ENCODE measurements around the gene PKD1. TPM values are rescaled to one million over a fixed set of nuclear protein-coding genes. Genes with fewer than 3 reads are reported as not detected.
"Not testable (repeated sequence)": the region's sequence is repeated elsewhere in the genome, so short reads cannot be mapped to it uniquely, and the experiment has no call there.

The PKD1 gene
- total RNA-seq, 5 donors from 2014 or later (not counting 1 experiment from before 2014, with no cell fraction given), result 99.4 to 152 (median 137) TPM

- H3K4me1 ChIP-seq (ENCODE audit: control insufficient read depth in 1 of 2, extremely low read depth in 1 of 2, insufficient read depth in 2 of 2, low read length in 2 of 2); H3K27me3 ChIP-seq (replicated peaks in 1 of 2; ENCODE audit: control insufficient read depth in 2 of 2, extremely low read depth in 1 of 2, insufficient read depth in 2 of 2, low read length in 1 of 2); H3K9me3 ChIP-seq; POLR2A ChIA-PET; H3K4me1 Mint-ChIP-seq; H3K9me3 Mint-ChIP-seq; CTCF ChIA-PET; H3K4me3 Mint-ChIP-seq; H3K27ac ChIP-seq (ENCODE audit: low read length); H3K27me3 Mint-ChIP-seq; H3K36me3 ChIP-seq (ENCODE audit: control insufficient read depth in 2 of 2, extremely low read depth in 1 of 2, insufficient read depth in 1 of 2, low read length in 1 of 2); H3K4me3 ChIP-seq (ENCODE audit: control insufficient read depth in 1 of 2, extremely low read depth in 1 of 2, low read length in 1 of 2); DNase-seq; H3K36me3 Mint-ChIP-seq; H3K27ac Mint-ChIP-seq; ATAC-seq (replicated peaks in 1 of 4): not testable (repeated sequence)
- WGBS (ENCODE audit: insufficient coverage), result 85% methylated on average over 7 of the region's 17 CpGs
Observed at GRCh38 chr16:2107121-2107790, 28.4 kb downstream of the PKD1 start.

- H3K4me3 Mint-ChIP-seq; POLR2A ChIA-PET; H3K9me3 Mint-ChIP-seq; H3K9me3 ChIP-seq; H3K27ac Mint-ChIP-seq; ATAC-seq (replicated peaks in 1 of 4); H3K4me1 ChIP-seq (ENCODE audit: control insufficient read depth in 1 of 2, extremely low read depth in 1 of 2, insufficient read depth in 2 of 2, low read length in 2 of 2); H3K4me1 Mint-ChIP-seq; DNase-seq; H3K27me3 Mint-ChIP-seq; H3K36me3 Mint-ChIP-seq; H3K27me3 ChIP-seq (replicated peaks in 1 of 2; ENCODE audit: control insufficient read depth in 2 of 2, extremely low read depth in 1 of 2, insufficient read depth in 2 of 2, low read length in 1 of 2); CTCF ChIA-PET; H3K4me3 ChIP-seq (ENCODE audit: control insufficient read depth in 1 of 2, extremely low read depth in 1 of 2, low read length in 1 of 2); H3K36me3 ChIP-seq (ENCODE audit: control insufficient read depth in 2 of 2, extremely low read depth in 1 of 2, insufficient read depth in 1 of 2, low read length in 1 of 2); H3K27ac ChIP-seq (ENCODE audit: low read length): not testable (repeated sequence)
- WGBS (ENCODE audit: insufficient coverage), result 95% methylated on average over 26 of the region's 38 CpGs
Observed at GRCh38 chr16:2106211-2106610, 29.5 kb downstream of the PKD1 start.

- CTCF ChIA-PET; H3K4me1 ChIP-seq (ENCODE audit: control insufficient read depth in 1 of 2, extremely low read depth in 1 of 2, insufficient read depth in 2 of 2, low read length in 2 of 2); H3K27ac Mint-ChIP-seq; H3K27ac ChIP-seq (ENCODE audit: low read length); POLR2A ChIA-PET; H3K9me3 ChIP-seq; H3K9me3 Mint-ChIP-seq; DNase-seq; H3K36me3 ChIP-seq (ENCODE audit: control insufficient read depth in 2 of 2, extremely low read depth in 1 of 2, insufficient read depth in 1 of 2, low read length in 1 of 2); ATAC-seq (replicated peaks in 1 of 4); H3K4me3 ChIP-seq (ENCODE audit: control insufficient read depth in 1 of 2, extremely low read depth in 1 of 2, low read length in 1 of 2); H3K4me3 Mint-ChIP-seq; H3K4me1 Mint-ChIP-seq; H3K36me3 Mint-ChIP-seq; H3K27me3 ChIP-seq (replicated peaks in 1 of 2; ENCODE audit: control insufficient read depth in 2 of 2, extremely low read depth in 1 of 2, insufficient read depth in 2 of 2, low read length in 1 of 2); H3K27me3 Mint-ChIP-seq: not testable (repeated sequence)
- 98% methylated on average over 11 of the region's 22 CpGs for WGBS (ENCODE audit: insufficient coverage)
Observed at GRCh38 chr16:2105769-2106168, 29.9 kb downstream of the PKD1 start.

GRCh38 chr16:2105291-2105690 lies 30.4 kb downstream of the PKD1 start:
- H3K9me3 Mint-ChIP-seq; H3K4me1 Mint-ChIP-seq; DNase-seq; ATAC-seq (replicated peaks in 1 of 4); H3K4me1 ChIP-seq (ENCODE audit: control insufficient read depth in 1 of 2, extremely low read depth in 1 of 2, insufficient read depth in 2 of 2, low read length in 2 of 2); H3K27ac ChIP-seq (ENCODE audit: low read length); CTCF ChIA-PET; H3K9me3 ChIP-seq; H3K27me3 ChIP-seq (replicated peaks in 1 of 2; ENCODE audit: control insufficient read depth in 2 of 2, extremely low read depth in 1 of 2, insufficient read depth in 2 of 2, low read length in 1 of 2); H3K36me3 Mint-ChIP-seq; POLR2A ChIA-PET; H3K27ac Mint-ChIP-seq; H3K4me3 ChIP-seq (ENCODE audit: control insufficient read depth in 1 of 2, extremely low read depth in 1 of 2, low read length in 1 of 2); H3K36me3 ChIP-seq (ENCODE audit: control insufficient read depth in 2 of 2, extremely low read depth in 1 of 2, insufficient read depth in 1 of 2, low read length in 1 of 2); H3K4me3 Mint-ChIP-seq; H3K27me3 Mint-ChIP-seq: not testable (repeated sequence)
- 98% methylated on average over 15 of the region's 21 CpGs for WGBS (ENCODE audit: insufficient coverage)

- H3K27me3 Mint-ChIP-seq; H3K27me3 ChIP-seq (replicated peaks in 1 of 2; ENCODE audit: control insufficient read depth in 2 of 2, extremely low read depth in 1 of 2, insufficient read depth in 2 of 2, low read length in 1 of 2); H3K36me3 Mint-ChIP-seq; H3K27ac ChIP-seq (ENCODE audit: low read length); POLR2A ChIA-PET; H3K27ac Mint-ChIP-seq; CTCF ChIA-PET; H3K4me1 Mint-ChIP-seq; H3K4me3 ChIP-seq (ENCODE audit: control insufficient read depth in 1 of 2, extremely low read depth in 1 of 2, low read length in 1 of 2); DNase-seq; H3K4me1 ChIP-seq (ENCODE audit: control insufficient read depth in 1 of 2, extremely low read depth in 1 of 2, insufficient read depth in 2 of 2, low read length in 2 of 2); H3K4me3 Mint-ChIP-seq; H3K9me3 Mint-ChIP-seq; ATAC-seq (replicated peaks in 1 of 4); H3K9me3 ChIP-seq: not testable (repeated sequence)
- 94% methylated on average over 3 of the region's 20 CpGs for WGBS (ENCODE audit: insufficient coverage)
- peaks cover 0 to 13% of the 10 kb centered on the region in 2 donors for H3K36me3 ChIP-seq (ENCODE audit: control insufficient read depth in 2 of 2, extremely low read depth in 1 of 2, insufficient read depth in 1 of 2, low read length in 1 of 2)
Observed at GRCh38 chr16:2104464-2104863, 31.2 kb downstream of the PKD1 start.

GRCh38 chr16:2102471-2102870 lies 33.2 kb downstream of the PKD1 start:
- H3K4me3 Mint-ChIP-seq, result no peak overlapping the region
- H3K4me1 Mint-ChIP-seq, result no peaks in the 10 kb centered on the region
- WGBS (ENCODE audit: insufficient coverage), result 98% methylated on average over 18 of the region's 19 CpGs
- peaks cover 0 to 15% of the 10 kb centered on the region in 2 donors for H3K36me3 ChIP-seq (ENCODE audit: control insufficient read depth in 2 of 2, extremely low read depth in 1 of 2, insufficient read depth in 1 of 2, low read length in 1 of 2)
- no peaks in the 10 kb centered on the region for H3K9me3 Mint-ChIP-seq
- ATAC-seq (replicated peaks in 1 of 4) (no peak), DNase-seq (no peak)
- H3K27me3 Mint-ChIP-seq, result no peaks in the 10 kb centered on the region
- no peaks in the 10 kb centered on the region for H3K9me3 ChIP-seq
- H3K27me3 ChIP-seq (replicated peaks in 1 of 2; ENCODE audit: control insufficient read depth in 2 of 2, extremely low read depth in 1 of 2, insufficient read depth in 2 of 2, low read length in 1 of 2), result no peaks in the 10 kb centered on the region
- no peaks in the 10 kb centered on the region for H3K4me1 ChIP-seq (ENCODE audit: control insufficient read depth in 1 of 2, extremely low read depth in 1 of 2, insufficient read depth in 2 of 2, low read length in 2 of 2)
- no peak overlapping the region for H3K4me3 ChIP-seq (ENCODE audit: control insufficient read depth in 1 of 2, extremely low read depth in 1 of 2, low read length in 1 of 2)
- ChIA-PET POLR2A (no interaction called here), CTCF (no interaction called here)
- H3K27ac Mint-ChIP-seq, result no peak overlapping the region
- no peak overlapping the region for H3K27ac ChIP-seq (ENCODE audit: low read length)
- peaks cover 5% of the 10 kb centered on the region for H3K36me3 Mint-ChIP-seq

- H3K9me3 ChIP-seq; POLR2A ChIA-PET; H3K27ac ChIP-seq (ENCODE audit: low read length); H3K4me1 Mint-ChIP-seq; H3K27me3 ChIP-seq (replicated peaks in 1 of 2; ENCODE audit: control insufficient read depth in 2 of 2, extremely low read depth in 1 of 2, insufficient read depth in 2 of 2, low read length in 1 of 2); H3K27ac Mint-ChIP-seq; H3K36me3 Mint-ChIP-seq; H3K27me3 Mint-ChIP-seq; ATAC-seq (replicated peaks in 1 of 4); CTCF ChIA-PET; H3K4me3 Mint-ChIP-seq; DNase-seq; H3K4me3 ChIP-seq (ENCODE audit: control insufficient read depth in 1 of 2, extremely low read depth in 1 of 2, low read length in 1 of 2); H3K4me1 ChIP-seq (ENCODE audit: control insufficient read depth in 1 of 2, extremely low read depth in 1 of 2, insufficient read depth in 2 of 2, low read length in 2 of 2); H3K9me3 Mint-ChIP-seq: not testable (repeated sequence)
- 96% methylated on average over 10 of the region's 16 CpGs for WGBS (ENCODE audit: insufficient coverage)
- peaks cover 4 to 22% of the 10 kb centered on the region in 2 donors for H3K36me3 ChIP-seq (ENCODE audit: control insufficient read depth in 2 of 2, extremely low read depth in 1 of 2, insufficient read depth in 1 of 2, low read length in 1 of 2)
Observed at GRCh38 chr16:2101581-2101980, 34.1 kb downstream of the PKD1 start.

Measured in T-cell (primary cell).